Neural progenitor cell (in vitro differentiated cells): ENCODE results near the gene OR10D3. TPM values are rescaled to one million over a fixed set of nuclear protein-coding genes. Genes with fewer than 3 reads are reported as not detected.
A peak's percentile ranks its signal among the peaks of the same experiment; 100 is the strongest.

ENCODE experiments used
- DNase-seq: peaks from one replicate; pipeline ENCODE4 v3.0.0-alpha.2; 2016; ENCODE audit warnings: low spot score
- H2AFZ ChIP-seq: fragments of 200-600 bp; sonication (generic); replicated peaks from 2 replicates; pipeline ENCODE4 v1.6.1; 2016; ENCODE audit warnings: antibody characterized with exemption
- H3F3A ChIP-seq: fragments of 200-600 bp; sonication (generic); 2 replicates; pipeline ENCODE4 v1.6.1; 2016; ENCODE audit warnings: antibody characterized with exemption, low read depth
- H3K27ac ChIP-seq: fragments of 200-600 bp; sonication (generic); 2 replicates; pipeline ENCODE4 v1.5.1; 2016; ENCODE audit warnings: mild to moderate bottlenecking
- H3K27me3 ChIP-seq: fragments of 200-600 bp; sonication (generic); 2 replicates; pipeline ENCODE4 v1.6.1; 2016; ENCODE audit warnings: mild to moderate bottlenecking, moderate library complexity
- H3K36me3 ChIP-seq: fragments of 200-600 bp; sonication (generic); 2 replicates; pipeline ENCODE4 v1.5.1; 2016
- H3K4me1 ChIP-seq: fragments of 200-600 bp; sonication (generic); 2 replicates; pipeline ENCODE4 v1.6.1; 2016; ENCODE audit warnings: mixed run types
- H3K4me2 ChIP-seq: fragments of 200-600 bp; sonication (generic); 2 replicates; pipeline ENCODE4 v1.6.1; 2016
- H3K4me3 ChIP-seq: fragments of 200-600 bp; sonication (generic); 2 replicates; pipeline ENCODE4 v1.5.1; 2016
- H3K79me2 ChIP-seq: fragments of 200-600 bp; sonication (generic); 2 replicates; pipeline ENCODE4 v1.6.1; 2016; ENCODE audit warnings: low read depth
- H3K9ac ChIP-seq: fragments of 200-600 bp; sonication (generic); 2 replicates; pipeline ENCODE4 v1.6.1; 2016
- H3K9me3 ChIP-seq: fragments of 200-600 bp; sonication (generic); 2 replicates; pipeline ENCODE4 v1.5.1; 2016; ENCODE audit warnings: low read depth
- H4K20me1 ChIP-seq: fragments of 200-600 bp; sonication (generic); 2 replicates; pipeline ENCODE4 v1.6.1; 2016; ENCODE audit warnings: low read depth
- H3K27ac Mint-ChIP-seq: 3 replicates; pipeline ENCODE4 v1.8.0; 2021; ENCODE audit warnings: mixed read lengths
- H3K27me3 Mint-ChIP-seq: 2 replicates; pipeline ENCODE4 v1.8.0; 2022; ENCODE audit warnings: low read depth, mild to moderate bottlenecking, inconsistent platforms, moderate library complexity, mixed read lengths; ENCODE audit not compliant: insufficient read depth
- H3K36me3 Mint-ChIP-seq: 3 replicates; pipeline ENCODE4 v1.8.0; 2021; ENCODE audit warnings: mixed read lengths
- H3K4me1 Mint-ChIP-seq: 3 replicates; pipeline ENCODE4 v1.8.0; 2021; ENCODE audit warnings: mixed read lengths
- H3K4me3 Mint-ChIP-seq: 3 replicates; pipeline ENCODE4 v1.8.0; 2021; ENCODE audit warnings: mild to moderate bottlenecking, moderate library complexity, mixed read lengths
- H3K9me3 Mint-ChIP-seq: 3 replicates; pipeline ENCODE4 v1.8.0; 2020; ENCODE audit warnings: mixed read lengths
- CTCF ChIP-seq: fragments of 200-600 bp; sonication (generic); IDR thresholded peaks from 2 replicates; pipeline ENCODE4 v1.5.1; 2017; ENCODE audit warnings: antibody characterized with exemption, mild to moderate bottlenecking
- EZH2 ChIP-seq: fragments of 200-600 bp; sonication (generic); IDR thresholded peaks from 2 replicates; pipeline ENCODE4 v1.6.1; 2017; ENCODE audit warnings: antibody characterized with exemption, mild to moderate bottlenecking, moderate library complexity
- EZH2phosphoT487 ChIP-seq: fragments of 200-600 bp; sonication (generic); IDR thresholded peaks from 2 replicates; pipeline ENCODE4 v1.6.1; 2017; ENCODE audit warnings: antibody characterized with exemption
- total RNA-seq: library from RNA; depleted of rRNA; stranded (reverse); fragments of >200 nt; gene quantifications from 2 replicates; pipeline ENCODE4 v1.2.3, GENCODE V29; 2015; ENCODE audit warnings: low replicate concordance

OR10D3 gene
- total RNA-seq, 1 donor from 2014 or later, result not detected

DNA sequence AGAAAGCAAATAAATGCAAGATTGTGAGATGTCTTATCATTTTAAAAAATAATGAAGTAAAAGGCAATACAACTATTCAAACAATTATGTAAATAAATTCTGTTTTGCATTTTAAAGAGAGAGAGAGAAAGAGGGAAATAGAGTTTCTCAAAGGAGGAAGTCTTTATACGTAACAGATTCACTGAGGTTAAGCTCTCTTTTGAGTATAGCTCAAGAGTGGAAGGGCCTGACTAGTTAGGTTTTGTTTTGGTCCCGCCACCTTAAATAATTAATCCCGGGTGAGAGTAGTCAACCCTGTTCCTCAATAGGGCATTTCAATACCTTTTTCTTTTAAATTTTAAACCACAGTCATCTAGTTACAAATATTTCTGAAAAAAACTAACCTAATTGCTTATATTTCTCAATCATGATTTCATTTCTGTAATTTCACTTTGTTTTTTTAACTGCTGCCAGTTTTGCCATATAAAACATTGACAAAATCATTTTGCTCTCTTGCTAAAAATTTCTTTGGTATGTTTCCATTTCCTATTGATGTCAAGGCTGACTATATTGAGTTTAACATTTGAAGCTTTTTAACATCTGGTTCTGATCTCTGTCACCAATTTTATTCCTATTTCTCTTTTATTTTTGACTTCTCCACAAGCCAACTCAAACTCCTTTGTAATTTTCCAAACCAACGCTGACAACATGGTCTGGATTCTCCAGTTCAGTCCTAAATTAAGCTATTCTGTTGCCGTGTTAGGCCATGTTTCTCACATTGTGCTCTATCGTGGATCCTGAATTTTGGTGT lies 10.3 kb downstream of the OR10D3 start:
- Histone ChIP-seq H3K27ac (no peak overlapping the region), H3K4me1 (peaks cover 47% of the 10 kb centered on the region), H3K4me2 (peak overlapping the region; percentile 31), H3K36me3 (no peaks in the 10 kb centered on the region), H3F3A (peaks cover 28% of the 10 kb centered on the region), H3K9ac (no peak overlapping the region), H4K20me1 (no peaks in the 10 kb centered on the region), H3K27me3 (no peaks in the 10 kb centered on the region), H3K4me3 (no peak overlapping the region), H3K9me3 (no peaks in the 10 kb centered on the region), H3K79me2 (no peaks in the 10 kb centered on the region), H2AFZ (no peak overlapping the region)
- no peak overlapping the region for H3K4me3 Mint-ChIP-seq
- H3K27ac Mint-ChIP-seq, result no peak overlapping the region
- no peaks in the 10 kb centered on the region for H3K36me3 Mint-ChIP-seq
- peaks cover 15% of the 10 kb centered on the region for H3K4me1 Mint-ChIP-seq
- no peak for TF ChIP-seq EZH2
- no peak for TF ChIP-seq EZH2phosphoT487
- no peak for TF ChIP-seq CTCF
- H3K9me3 Mint-ChIP-seq, result no peaks in the 10 kb centered on the region
- no peaks in the 10 kb centered on the region for H3K27me3 Mint-ChIP-seq
- DNase-seq, result peak; percentile 34

- Histone ChIP-seq H3K4me1 (peaks cover 36% of the 10 kb centered on the region), H3K36me3 (no peaks in the 10 kb centered on the region), H3F3A (peaks cover 23% of the 10 kb centered on the region), H2AFZ (peak overlapping the region; percentile 51), H3K4me3 (no peak overlapping the region), H3K9me3 (no peaks in the 10 kb centered on the region), H3K27ac (no peak overlapping the region), H3K79me2 (no peaks in the 10 kb centered on the region), H3K27me3 (no peaks in the 10 kb centered on the region), H3K9ac (no peak overlapping the region), H4K20me1 (no peaks in the 10 kb centered on the region), H3K4me2 (no peak overlapping the region)
- no peak for DNase-seq
- H3K27ac Mint-ChIP-seq, result no peak overlapping the region
- H3K36me3 Mint-ChIP-seq, result no peaks in the 10 kb centered on the region
- H3K27me3 Mint-ChIP-seq, result no peaks in the 10 kb centered on the region
- peaks cover 15% of the 10 kb centered on the region for H3K4me1 Mint-ChIP-seq
- TF ChIP-seq EZH2 (no peak), CTCF (no peak), EZH2phosphoT487 (no peak)
- no peak overlapping the region for H3K4me3 Mint-ChIP-seq
- H3K9me3 Mint-ChIP-seq, result peaks cover 5% of the 10 kb centered on the region
Observed at GRCh38 chr11:124194293-124195188, 11.4 kb downstream of the OR10D3 start.

DNA sequence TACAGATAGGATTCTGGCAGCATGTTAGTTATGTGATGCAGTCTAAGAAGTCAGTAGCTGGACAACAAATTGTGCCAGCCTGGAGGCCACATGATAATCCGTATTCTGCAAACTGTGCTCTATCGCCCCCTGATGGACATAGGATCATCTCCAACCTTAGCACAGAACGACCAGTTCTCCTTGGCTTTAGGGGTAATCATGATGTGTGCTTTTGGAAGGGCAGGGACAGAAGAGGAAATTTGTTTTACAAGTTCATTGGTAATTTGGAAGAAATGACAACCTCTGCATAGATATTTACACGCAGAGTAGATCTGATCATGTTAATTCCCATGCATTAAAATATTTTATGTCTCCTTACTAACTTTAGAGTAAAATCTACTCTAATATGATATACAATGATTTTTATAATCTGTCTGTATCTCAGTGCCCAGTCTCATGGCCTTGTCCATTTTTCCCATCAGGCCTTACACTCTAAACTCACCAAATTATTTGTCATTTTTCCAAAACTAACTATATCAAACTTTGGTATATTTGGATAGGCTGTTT lies 12.1 kb downstream of the OR10D3 start:
- Histone ChIP-seq H3F3A (peaks cover 16% of the 10 kb centered on the region), H3K36me3 (no peaks in the 10 kb centered on the region), H4K20me1 (no peaks in the 10 kb centered on the region), H3K9ac (no peak overlapping the region), H3K79me2 (no peaks in the 10 kb centered on the region), H3K4me3 (no peak overlapping the region), H3K4me2 (no peak overlapping the region), H2AFZ (peak overlapping the region; percentile 51), H3K27me3 (no peaks in the 10 kb centered on the region), H3K27ac (no peak overlapping the region), H3K9me3 (no peaks in the 10 kb centered on the region), H3K4me1 (peaks cover 29% of the 10 kb centered on the region)
- H3K4me3 Mint-ChIP-seq, result no peak overlapping the region
- H3K27ac Mint-ChIP-seq, result no peak overlapping the region
- no peak for TF ChIP-seq EZH2phosphoT487
- TF ChIP-seq EZH2, result no peak
- peak; percentile 76 for TF ChIP-seq CTCF
- H3K27me3 Mint-ChIP-seq, result no peaks in the 10 kb centered on the region
- H3K36me3 Mint-ChIP-seq, result no peaks in the 10 kb centered on the region
- H3K9me3 Mint-ChIP-seq, result peaks cover 8% of the 10 kb centered on the region
- peaks cover 8% of the 10 kb centered on the region for H3K4me1 Mint-ChIP-seq
- DNase-seq, result peak; percentile 72
